ENCODE data around the gene IRX3. TPM values are rescaled to one million over a fixed set of nuclear protein-coding genes. Genes with fewer than 3 reads are reported as not detected.

Gene IRX3
- total RNA-seq, 4 donors from 2014 or later, result 50.9 to 112 (median 82.7) TPM

DNA sequence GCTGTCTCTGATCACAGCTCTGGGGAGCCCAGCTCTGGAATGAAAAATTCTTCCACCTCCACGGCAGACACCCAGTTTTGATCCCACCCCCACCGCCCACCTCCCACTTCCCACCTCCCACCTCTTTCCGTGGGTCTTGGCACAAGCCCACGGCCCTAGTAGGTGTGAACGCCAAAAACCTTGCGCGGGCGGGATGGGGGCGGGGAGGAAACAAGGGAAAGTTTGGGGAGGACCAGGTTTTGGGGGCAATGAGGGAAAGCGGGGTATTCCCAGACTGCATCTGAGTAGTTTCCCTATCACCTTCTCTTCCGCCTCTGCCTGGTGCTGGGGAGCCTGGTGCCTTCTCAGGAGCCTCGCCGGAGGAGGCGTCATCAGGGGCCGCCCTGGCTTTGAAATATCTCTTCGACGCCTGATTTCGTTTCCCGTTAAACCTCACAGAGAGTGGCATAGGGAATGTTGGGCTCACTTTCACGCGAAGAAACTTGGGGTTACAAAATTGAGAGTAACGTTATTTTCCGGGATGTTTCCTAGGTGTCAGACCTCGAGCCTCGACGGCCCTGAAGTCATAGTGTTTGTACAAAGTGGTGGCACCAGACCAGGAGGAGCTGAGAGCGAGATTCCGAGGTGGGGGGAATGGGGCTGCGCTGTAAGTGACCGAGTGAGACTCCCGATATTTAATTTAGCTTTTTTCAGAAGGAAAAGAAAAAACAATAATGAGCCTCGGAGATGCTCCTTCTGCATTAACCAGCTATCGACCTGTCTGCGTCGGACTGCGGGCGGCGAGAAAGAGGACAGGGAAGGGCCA is 1.6 kb upstream of the IRX3 start:
- Histone ChIP-seq H3K4me1 (peaks cover 17% of the 10 kb centered on the region), H3K36me3 (peaks cover 2% of the 10 kb centered on the region), H3K27me3 (peaks cover 55% of the 10 kb centered on the region), H3K9me3 (no peaks in the 10 kb centered on the region), H3K4me3 (peak overlapping the region; percentile 91), H3K27ac (no peak overlapping the region)
- no peak for DNase-seq (ENCODE audit: low spot score in 2 of 2)
- 78% methylated on average over 38 of the region's 38 CpGs for WGBS
- TF ChIP-seq POLR2A (IDR thresholded peaks at IDR 0.05), result no peak
- TF ChIP-seq, protein P1, sequence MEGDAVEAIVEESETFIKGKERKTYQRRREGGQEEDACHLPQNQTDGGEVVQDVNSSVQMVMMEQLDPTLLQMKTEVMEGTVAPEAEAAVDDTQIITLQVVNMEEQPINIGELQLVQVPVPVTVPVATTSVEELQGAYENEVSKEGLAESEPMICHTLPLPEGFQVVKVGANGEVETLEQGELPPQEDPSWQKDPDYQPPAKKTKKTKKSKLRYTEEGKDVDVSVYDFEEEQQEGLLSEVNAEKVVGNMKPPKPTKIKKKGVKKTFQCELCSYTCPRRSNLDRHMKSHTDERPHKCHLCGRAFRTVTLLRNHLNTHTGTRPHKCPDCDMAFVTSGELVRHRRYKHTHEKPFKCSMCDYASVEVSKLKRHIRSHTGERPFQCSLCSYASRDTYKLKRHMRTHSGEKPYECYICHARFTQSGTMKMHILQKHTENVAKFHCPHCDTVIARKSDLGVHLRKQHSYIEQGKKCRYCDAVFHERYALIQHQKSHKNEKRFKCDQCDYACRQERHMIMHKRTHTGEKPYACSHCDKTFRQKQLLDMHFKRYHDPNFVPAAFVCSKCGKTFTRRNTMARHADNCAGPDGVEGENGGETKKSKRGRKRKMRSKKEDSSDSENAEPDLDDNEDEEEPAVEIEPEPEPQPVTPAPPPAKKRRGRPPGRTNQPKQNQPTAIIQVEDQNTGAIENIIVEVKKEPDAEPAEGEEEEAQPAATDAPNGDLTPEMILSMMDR (IDR thresholded peaks at IDR 0.05), result no peak

DNA sequence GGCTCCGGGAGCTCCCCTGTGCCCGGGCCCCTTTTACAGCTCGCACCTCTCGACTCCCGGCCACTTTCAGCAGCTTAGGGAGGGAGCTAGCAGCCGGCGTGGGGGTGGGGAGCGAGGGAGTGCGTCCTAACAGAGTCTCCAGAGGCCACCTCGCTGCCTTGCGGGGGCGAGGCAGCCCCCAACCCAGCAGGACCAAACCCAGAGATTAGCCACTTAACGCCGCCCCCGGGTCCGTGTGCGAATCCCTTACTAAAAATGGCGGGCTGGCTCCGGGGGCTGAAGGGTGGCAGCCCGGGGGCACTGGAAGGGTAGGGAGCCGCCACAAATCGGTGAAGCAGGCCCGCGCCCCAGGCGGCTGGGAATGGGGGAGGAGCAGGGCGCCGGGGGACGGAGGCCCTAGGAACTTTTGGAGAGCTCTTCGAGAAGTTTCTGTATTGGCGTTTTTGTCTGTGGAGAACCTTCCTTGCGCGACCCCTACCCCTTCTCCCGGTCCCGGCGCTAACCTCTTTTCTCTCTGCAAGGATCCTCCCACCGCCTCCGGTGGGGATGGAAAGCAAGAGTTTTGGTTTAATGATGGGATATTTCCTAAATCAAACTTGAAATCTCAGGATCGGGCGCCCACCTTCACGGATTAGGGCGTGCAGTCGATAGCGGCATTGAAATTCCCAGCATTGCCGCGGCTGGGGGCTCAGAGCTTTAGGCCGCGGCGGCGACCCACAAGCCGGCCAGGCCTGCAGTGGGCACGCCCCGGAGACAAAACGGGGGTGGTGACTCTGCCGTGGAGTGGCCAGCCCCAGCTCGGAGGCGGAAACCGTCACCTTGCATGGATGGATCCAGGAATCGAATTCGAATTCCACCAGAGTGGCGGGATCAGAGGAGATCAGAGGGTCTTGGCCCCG is 793 bp upstream of the IRX3 start:
- 13% methylated on average over 51 of the region's 61 CpGs for WGBS

DNA sequence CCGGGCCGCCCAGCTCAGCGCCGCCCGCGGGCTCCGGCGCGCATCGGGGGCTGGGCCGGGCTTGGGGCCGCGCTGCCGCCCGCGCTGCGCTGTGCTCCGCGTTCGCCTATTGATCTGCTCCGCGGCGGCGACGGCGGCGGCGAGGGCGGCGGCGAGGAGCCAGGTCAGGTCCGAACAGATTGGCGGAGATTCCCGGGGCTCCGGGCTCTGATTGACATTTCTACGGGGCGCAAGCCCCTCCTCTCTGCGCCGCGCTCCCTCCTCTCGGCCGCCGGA is 559 bp downstream of the IRX3 start:
- H3K9me3 ChIP-seq, result no peaks in the 10 kb centered on the region
- H3K27me3 ChIP-seq, result peaks cover 57% of the 10 kb centered on the region
- peak overlapping the region; percentile 91 for H3K4me3 ChIP-seq
- no peak for DNase-seq (ENCODE audit: low spot score in 2 of 2)
- H3K36me3 ChIP-seq, result peaks cover 11% of the 10 kb centered on the region
- TF ChIP-seq POLR2A (IDR thresholded peaks at IDR 0.05) (peak in 1 of 2 donors; percentile 10), POLR2AphosphoS5 (IDR thresholded peaks at IDR 0.05) (no peak), EP300 (IDR thresholded peaks at IDR 0.05) (no peak)
- TF ChIP-seq, protein P1 (IDR thresholded peaks at IDR 0.05), result no peak
- 1% methylated on average over 21 of the region's 43 CpGs for WGBS
- H3K4me1 ChIP-seq, result peaks cover 29% of the 10 kb centered on the region
- H3K27ac ChIP-seq, result peak overlapping the region; percentile 97

More for the DNA sequence above, 793 bp upstream of the IRX3 start:
- DNase-seq (ENCODE audit: low spot score in 2 of 2), result peak in 1 of 2 donors; percentile 78
- Histone ChIP-seq H3K4me1 (peaks cover 21% of the 10 kb centered on the region), H3K36me3 (peaks cover 2% of the 10 kb centered on the region), H3K4me3 (peak overlapping the region; percentile 91), H3K9me3 (no peaks in the 10 kb centered on the region), H3K27me3 (peaks cover 56% of the 10 kb centered on the region), H3K27ac (peak overlapping the region; percentile 97)
- TF ChIP-seq, protein P1 (IDR thresholded peaks at IDR 0.05), result no peak
- TF ChIP-seq EP300 (IDR thresholded peaks at IDR 0.05) (no peak), POLR2AphosphoS5 (IDR thresholded peaks at IDR 0.05) (no peak), POLR2A (IDR thresholded peaks at IDR 0.05) (no peak)

DNA sequence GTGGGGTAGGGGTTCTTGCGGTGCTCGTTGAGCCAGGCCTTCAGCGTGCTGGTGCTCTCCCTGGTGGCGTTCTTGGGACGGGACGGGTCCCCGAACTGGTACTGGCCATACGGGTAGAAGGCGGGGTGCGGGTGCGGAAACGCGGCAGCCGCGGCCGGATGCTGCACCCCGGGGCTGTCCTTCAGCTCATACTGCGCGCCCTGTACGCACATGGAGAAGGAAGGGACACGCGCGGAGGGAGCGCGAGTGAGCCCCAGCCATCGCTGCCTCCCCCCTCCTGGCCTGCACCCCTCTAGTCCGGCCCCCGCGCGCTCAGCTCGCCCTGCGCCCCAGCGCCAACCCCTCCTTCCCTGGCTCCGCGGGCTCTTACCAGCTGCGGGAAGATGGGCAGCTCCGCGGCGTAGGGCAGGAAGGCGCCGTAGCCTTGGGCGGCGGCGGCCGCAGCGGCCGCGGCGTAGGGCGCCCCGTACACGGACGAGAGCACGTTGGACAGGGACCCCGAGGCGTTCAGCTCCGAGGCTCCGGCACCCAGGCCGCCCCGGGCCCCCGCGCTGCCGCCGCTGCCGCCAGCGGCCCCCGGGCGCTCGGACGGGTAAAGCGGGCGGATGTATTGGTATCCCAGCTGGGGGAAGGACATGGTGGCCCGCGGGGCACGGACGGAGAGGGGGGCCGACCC is 1.0 kb downstream of the IRX3 start:
- Histone ChIP-seq H3K27ac (peak overlapping the region; percentile 97), H3K4me3 (peak overlapping the region; percentile 91), H3K27me3 (peaks cover 56% of the 10 kb centered on the region), H3K9me3 (no peaks in the 10 kb centered on the region), H3K4me1 (peaks cover 29% of the 10 kb centered on the region), H3K36me3 (peaks cover 11% of the 10 kb centered on the region)
- DNase-seq (ENCODE audit: low spot score in 2 of 2), result peak in 1 of 2 donors; percentile 78
- no CpG with 5 or more reads among the region's 77 CpGs for WGBS
- no peak for TF ChIP-seq POLR2AphosphoS5 (IDR thresholded peaks at IDR 0.05)

DNA sequence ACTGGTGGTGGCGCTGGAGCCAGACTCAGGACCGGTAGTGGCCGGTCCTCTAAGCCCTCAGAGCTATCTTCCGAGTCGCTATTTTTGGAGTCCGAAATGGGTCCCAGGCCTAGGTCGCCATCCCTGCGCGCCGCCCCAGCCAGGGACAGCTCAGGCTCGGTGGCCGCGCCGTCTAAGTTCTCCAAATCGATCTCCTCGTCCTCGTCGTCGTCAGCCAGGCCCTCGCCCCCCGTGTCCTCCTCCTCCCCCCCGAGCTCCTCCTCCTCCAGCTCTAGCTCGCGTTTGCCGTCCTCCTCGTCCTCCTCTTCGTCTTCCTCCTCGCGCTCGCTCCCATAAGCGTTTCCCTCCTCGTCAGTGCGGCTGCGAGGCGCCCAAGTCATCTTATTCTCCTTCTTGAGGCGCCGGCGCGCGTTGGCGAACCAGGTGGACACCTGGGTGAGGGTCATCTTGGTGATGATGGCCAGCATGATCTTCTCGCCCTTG is 1.6 kb downstream of the IRX3 start:
- TF ChIP-seq EP300 (IDR thresholded peaks at IDR 0.05) (no peak), POLR2AphosphoS5 (IDR thresholded peaks at IDR 0.05) (no peak), POLR2A (IDR thresholded peaks at IDR 0.05) (no peak)
- TF ChIP-seq, protein P1 (IDR thresholded peaks at IDR 0.05), result no peak
- H3K4me1 ChIP-seq, result peaks cover 29% of the 10 kb centered on the region
- H3K27ac ChIP-seq, result peak overlapping the region; percentile 97

More for the DNA sequence above, 1.6 kb downstream of the IRX3 start:
- WGBS, result 12% methylated on average over 35 of the region's 42 CpGs
- H3K36me3 ChIP-seq, result peaks cover 11% of the 10 kb centered on the region
- H3K9me3 ChIP-seq, result no peaks in the 10 kb centered on the region
- peaks cover 50% of the 10 kb centered on the region for H3K27me3 ChIP-seq
- H3K4me3 ChIP-seq, result peak overlapping the region; percentile 91
- DNase-seq (ENCODE audit: low spot score in 2 of 2), result peak in 1 of 2 donors; percentile 76
